Loucy (cell line): ENCODE data around the gene LRIG3.

Experiments used
- H2AFZ ChIP-seq: fragments of 200-600 bp; sonication (generic); 2 replicates; pipeline ENCODE4 v1.6.0; 2016; ENCODE audit warnings: antibody characterized with exemption, mild to moderate bottlenecking, low read length, moderate library complexity
- H3F3A ChIP-seq: fragments of 200-600 bp; 2 replicates; pipeline ENCODE4 v1.6.0; 2016; ENCODE audit warnings: antibody characterized with exemption, low read depth, mild to moderate bottlenecking
- H3K27me3 ChIP-seq: fragments of 200-600 bp; sonication (generic); 2 replicates; pipeline ENCODE4 v1.6.1; 2014; ENCODE audit warnings: low read length, mild to moderate bottlenecking; ENCODE audit not compliant: insufficient read depth, poor library complexity, severe bottlenecking
- H3K36me3 ChIP-seq: fragments of 200-600 bp; sonication (generic); 2 replicates; pipeline ENCODE4 v1.6.1; 2016; ENCODE audit warnings: low read length; ENCODE audit not compliant: insufficient read depth
- H3K4me1 ChIP-seq: fragments of 200-600 bp; sonication (generic); 2 replicates; pipeline ENCODE4 v1.5.1; 2014; ENCODE audit warnings: low read length, mild to moderate bottlenecking; ENCODE audit not compliant: insufficient read depth, poor library complexity, severe bottlenecking
- H3K4me2 ChIP-seq: fragments of 200-600 bp; sonication (generic); 2 replicates; pipeline ENCODE4 v1.6.0; 2014; ENCODE audit warnings: antibody characterized with exemption, low read length, low read depth, mild to moderate bottlenecking; ENCODE audit not compliant: poor library complexity, severe bottlenecking
- H3K4me3 ChIP-seq: fragments of 200-600 bp; sonication (generic); 2 replicates; pipeline ENCODE4 v1.5.1; 2014; ENCODE audit warnings: low read length, mild to moderate bottlenecking, mixed read lengths; ENCODE audit not compliant: poor library complexity, severe bottlenecking
- H3K79me2 ChIP-seq: fragments of 200-600 bp; sonication (generic); 2 replicates; pipeline ENCODE4 v1.6.1; 2014; ENCODE audit warnings: low read length; ENCODE audit not compliant: insufficient read depth
- H3K9ac ChIP-seq: fragments of 200-600 bp; sonication (generic); 2 replicates; pipeline ENCODE4 v1.6.0; 2014; ENCODE audit warnings: mild to moderate bottlenecking, low read depth, low read length, moderate library complexity; ENCODE audit not compliant: poor library complexity, severe bottlenecking
- H3K9me2 ChIP-seq: fragments of 200-600 bp; sonication (generic); replicated peaks from 2 replicates; pipeline ENCODE4 v1.6.1; 2016; ENCODE audit warnings: low read depth, low read length, mixed read lengths
- H3K9me3 ChIP-seq: fragments of 200-600 bp; sonication (generic); 2 replicates; pipeline ENCODE4 v1.6.1; 2014; ENCODE audit warnings: mild to moderate bottlenecking, antibody characterized with exemption, low read length, low read depth; ENCODE audit not compliant: insufficient read depth
- H4K20me1 ChIP-seq: fragments of 200-600 bp; sonication (generic); 2 replicates; pipeline ENCODE4 v1.6.0; 2014; ENCODE audit warnings: antibody characterized with exemption, low read length, mild to moderate bottlenecking; ENCODE audit not compliant: insufficient read depth, poor library complexity, severe bottlenecking
- CTCF ChIP-seq: fragments of 200-600 bp; sonication (generic); conservative IDR thresholded peaks from 2 replicates; pipeline ENCODE4 v1.5.1; 2014; ENCODE audit warnings: mild to moderate bottlenecking, antibody characterized with exemption, low read length
- EZH2phosphoT487 ChIP-seq: fragments of 200-600 bp; IDR thresholded peaks from 2 replicates; pipeline ENCODE4 v1.6.1; 2018; ENCODE audit warnings: antibody characterized with exemption, mild to moderate bottlenecking, moderate library complexity, borderline replicate concordance

Gene LRIG3

DNA sequence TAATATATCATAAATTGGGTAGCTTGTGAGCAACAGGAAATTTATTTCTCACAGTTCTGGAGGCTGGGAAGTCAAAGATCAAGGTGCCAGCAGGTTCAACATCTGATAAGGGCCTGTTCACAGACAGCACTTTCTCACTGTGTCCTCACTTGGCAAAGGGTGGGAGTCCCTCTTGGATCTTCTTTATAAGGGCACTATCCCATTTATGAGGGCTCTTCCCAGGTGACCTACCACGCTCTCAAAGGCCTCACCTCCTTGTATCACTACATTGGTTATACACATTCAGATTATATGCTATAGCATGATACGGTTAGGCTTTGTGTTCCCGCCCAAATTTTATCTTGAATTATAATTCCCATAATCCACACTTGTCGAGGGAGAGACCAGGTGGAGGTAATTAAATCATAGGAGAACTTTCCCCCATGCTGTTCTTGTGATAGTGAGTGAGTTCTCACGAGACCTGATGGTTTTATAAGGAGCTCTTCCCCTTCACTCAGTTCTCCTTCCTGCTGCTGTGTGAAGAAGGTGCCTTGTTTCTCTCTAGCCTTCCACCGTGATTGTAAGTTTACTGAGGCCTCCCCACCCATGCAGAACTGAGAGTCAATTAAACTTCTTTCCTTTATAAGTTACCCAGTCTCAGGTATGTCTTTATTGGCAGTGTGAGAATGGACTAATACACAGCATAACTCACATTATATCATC, 19.2 kb upstream of the LRIG3 start:
- no peaks in the 10 kb centered on the region for H4K20me1 ChIP-seq
- no peaks in the 10 kb centered on the region for H3K79me2 ChIP-seq
- H3K4me1 ChIP-seq, result no peaks in the 10 kb centered on the region
- H2AFZ ChIP-seq, result no peak overlapping the region
- no peaks in the 10 kb centered on the region for H3K36me3 ChIP-seq
- no peak overlapping the region for H3K9ac ChIP-seq
- no peaks in the 10 kb centered on the region; the same call in 1 of the 2 replicates for H3K9me2 ChIP-seq
- H3F3A ChIP-seq, result no peaks in the 10 kb centered on the region
- TF ChIP-seq EZH2phosphoT487 (no peak), CTCF (no peak)
- H3K27me3 ChIP-seq, result no peaks in the 10 kb centered on the region
- H3K4me2 ChIP-seq, result no peak overlapping the region
- H3K4me3 ChIP-seq, result no peak overlapping the region
- H3K9me3 ChIP-seq, result no peaks in the 10 kb centered on the region

DNA sequence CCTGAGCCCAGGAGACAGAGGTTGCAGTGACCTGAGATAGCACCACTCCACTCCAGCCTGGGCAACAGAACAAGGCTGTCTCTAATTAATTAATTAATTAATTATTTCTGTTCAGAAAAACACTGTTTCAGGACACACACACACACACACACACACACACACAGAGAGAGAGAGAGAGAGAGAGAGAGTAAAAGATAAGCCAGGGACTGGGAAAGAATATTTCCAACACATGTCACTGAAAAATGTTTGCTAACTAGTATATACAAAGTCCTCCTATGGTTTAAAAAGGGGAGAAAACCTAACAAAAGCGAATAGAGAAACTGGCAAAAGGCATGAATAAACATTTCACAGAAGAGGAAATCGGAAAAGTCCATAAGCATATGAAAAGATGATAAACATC, 18.1 kb upstream of the LRIG3 start:
- no peak overlapping the region for H3K4me3 ChIP-seq
- H3K9ac ChIP-seq, result no peak overlapping the region
- H3F3A ChIP-seq, result no peaks in the 10 kb centered on the region
- H3K36me3 ChIP-seq, result no peaks in the 10 kb centered on the region
- TF ChIP-seq EZH2phosphoT487, result no peak
- TF ChIP-seq CTCF, result no peak
- H3K4me2 ChIP-seq, result no peak overlapping the region
- H2AFZ ChIP-seq, result no peak overlapping the region
- H3K9me3 ChIP-seq, result no peaks in the 10 kb centered on the region
- no peaks in the 10 kb centered on the region; the same call in 1 of the 2 replicates for H3K9me2 ChIP-seq
- H4K20me1 ChIP-seq, result no peaks in the 10 kb centered on the region
- H3K27me3 ChIP-seq, result no peaks in the 10 kb centered on the region
- no peaks in the 10 kb centered on the region for H3K4me1 ChIP-seq
- no peaks in the 10 kb centered on the region for H3K79me2 ChIP-seq

DNA sequence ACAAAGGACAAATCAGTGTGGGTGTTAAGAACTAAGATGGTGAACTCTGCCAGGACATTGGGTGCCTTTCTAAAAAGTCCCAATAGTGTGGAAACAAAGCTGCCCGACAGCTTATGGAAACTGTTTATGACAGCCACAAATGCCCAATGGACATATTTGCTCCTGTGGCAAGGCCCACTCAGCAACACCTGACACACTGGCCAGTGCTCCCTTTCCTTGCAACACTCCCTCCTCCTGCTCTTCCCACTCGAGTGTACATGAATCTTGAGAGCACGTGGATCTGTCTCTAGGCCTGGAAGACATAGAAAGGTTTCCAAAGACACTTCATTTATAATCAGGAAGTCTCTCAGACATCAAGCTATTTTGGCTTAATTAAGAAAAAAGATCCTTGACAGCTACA, 14.2 kb upstream of the LRIG3 start:
- Histone ChIP-seq H3K9me2 (no peaks in the 10 kb centered on the region; the same call in 1 of the 2 replicates), H3K4me1 (no peaks in the 10 kb centered on the region)

More for the DNA sequence above, 14.2 kb upstream of the LRIG3 start:
- no peaks in the 10 kb centered on the region for H4K20me1 ChIP-seq
- no peak overlapping the region for H3K4me3 ChIP-seq
- no peak overlapping the region for H3K9ac ChIP-seq
- no peaks in the 10 kb centered on the region for H3K79me2 ChIP-seq
- no peaks in the 10 kb centered on the region for H3K36me3 ChIP-seq
- H2AFZ ChIP-seq, result no peak overlapping the region; the same call in 1 of the 2 replicates
- no peak overlapping the region for H3K4me2 ChIP-seq
- no peak for TF ChIP-seq CTCF
- TF ChIP-seq EZH2phosphoT487, result no peak
- no peaks in the 10 kb centered on the region for H3F3A ChIP-seq
- no peaks in the 10 kb centered on the region for H3K27me3 ChIP-seq
- no peaks in the 10 kb centered on the region for H3K9me3 ChIP-seq
